Left cardiac atrium (tissue), 4 donors: ENCODE results near the gene COL4A1. TPM values are rescaled to one million over a fixed set of nuclear protein-coding genes. Genes with fewer than 3 reads are reported as not detected.

ENCODE experiments used
- ATAC-seq, 2 donors: fragments of 200-7000 bp; cut with Tn5 transposase; one replicate each; pipeline ENCODE4 v1.9.1; 2020; ENCODE audit warnings: mild to moderate bottlenecking in 2 of 2, moderate library complexity in 2 of 2
- DNase-seq: peaks from one replicate; pipeline ENCODE4 v3.0.0-alpha.2; 2020
- intact Hi-C, 2 donors: fragments of 100-400 bp; cut with DNase I; formaldehyde crosslinking; loops; one replicate each; pipeline versions ENCODE4 v1.14.1 to v1.15.1; 2022 to 2023
- total RNA-seq, 2 donors: library from RNA; stranded (reverse); fragmentation: NEBNext Ultra II Directional; extraction: Animal tissue kit (Norgen Biotek cat#: 25700); gene quantifications; one replicate each; pipeline ENCODE4 v1.2.1, GENCODE V29; 2021
- donor health status: DM: no; HTN: yes; CAD: no.
- donor health status: DM: no; HTN: yes; CAD: no; lungs with severe emphysema.
- donor health status: DM: yes; HTN: yes; CAD: no.
- donor health status: Dilated cardiomyopathy.

COL4A1 gene
- total RNA-seq, 2 donors from 2014 or later: 210 to 456 TPM

DNA sequence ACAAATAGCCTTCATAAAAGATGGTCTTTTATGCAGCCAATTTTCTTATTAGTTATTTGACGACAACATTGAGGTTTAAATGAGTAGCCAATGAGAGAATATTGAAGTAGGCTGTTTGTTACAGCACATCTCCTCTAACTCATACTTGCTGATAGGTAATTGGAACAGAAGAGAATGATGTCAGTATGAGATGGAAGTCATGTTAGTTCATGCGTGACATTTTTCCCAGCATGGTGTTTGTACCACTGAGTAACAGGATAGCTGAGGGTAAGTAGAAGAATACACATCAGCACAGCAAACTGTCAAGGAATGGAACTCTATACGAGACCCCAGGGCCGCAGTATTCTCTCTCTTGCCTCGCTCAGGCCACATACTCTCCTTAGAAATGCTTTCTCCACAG lies 37.4 kb upstream of the COL4A1 start:
- intact Hi-C loops: loop anchor here in 1 of 2 donors (5.0 to 10.0 kb wide), 2 partner anchors 37 to 70 kb away; partner anchors contain the start of genes COL4A1 and COL4A2
- no peak for ATAC-seq
- no peak for DNase-seq

- peak in 1 of 2 donors; percentile 3 for ATAC-seq
Measured at GRCh38 chr13:110343241-110343865, 36.4 kb upstream of the COL4A1 start.

DNA sequence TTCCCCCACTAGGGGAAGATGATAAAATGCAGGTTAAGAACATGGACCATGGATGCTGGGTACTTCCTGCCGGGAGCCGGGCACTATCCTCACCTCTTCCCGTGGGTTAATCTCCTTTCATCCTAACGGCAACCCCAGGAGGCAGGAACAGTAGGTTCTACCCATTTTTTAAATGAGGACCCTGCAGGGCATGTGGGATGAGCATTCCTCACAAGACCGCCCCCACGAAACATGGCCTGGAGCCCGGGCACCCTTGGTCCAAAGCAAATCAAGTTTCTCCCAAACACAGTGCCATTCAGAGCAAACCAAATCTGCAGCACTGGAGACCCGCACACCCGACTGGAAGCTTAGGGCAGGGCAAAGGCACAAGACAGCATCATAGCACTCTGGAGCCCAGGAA lies 35.5 kb upstream of the COL4A1 start:
- intact Hi-C loops: loop anchor here in 1 of 2 donors (5.0 to 10.0 kb wide), 2 partner anchors 35 to 72 kb away; partner anchors contain the start of genes COL4A1 and COL4A2
- ATAC-seq (no peak), DNase-seq (no peak)

More at GRCh38 chr13:110343241-110343865, 36.4 kb upstream of the COL4A1 start:
- no peak for DNase-seq
- intact Hi-C loops: loop anchor here in 1 of 2 donors (5.0 to 10.0 kb wide), 2 partner anchors 36 to 71 kb away; partner anchors contain the start of genes COL4A1 and COL4A2

DNA sequence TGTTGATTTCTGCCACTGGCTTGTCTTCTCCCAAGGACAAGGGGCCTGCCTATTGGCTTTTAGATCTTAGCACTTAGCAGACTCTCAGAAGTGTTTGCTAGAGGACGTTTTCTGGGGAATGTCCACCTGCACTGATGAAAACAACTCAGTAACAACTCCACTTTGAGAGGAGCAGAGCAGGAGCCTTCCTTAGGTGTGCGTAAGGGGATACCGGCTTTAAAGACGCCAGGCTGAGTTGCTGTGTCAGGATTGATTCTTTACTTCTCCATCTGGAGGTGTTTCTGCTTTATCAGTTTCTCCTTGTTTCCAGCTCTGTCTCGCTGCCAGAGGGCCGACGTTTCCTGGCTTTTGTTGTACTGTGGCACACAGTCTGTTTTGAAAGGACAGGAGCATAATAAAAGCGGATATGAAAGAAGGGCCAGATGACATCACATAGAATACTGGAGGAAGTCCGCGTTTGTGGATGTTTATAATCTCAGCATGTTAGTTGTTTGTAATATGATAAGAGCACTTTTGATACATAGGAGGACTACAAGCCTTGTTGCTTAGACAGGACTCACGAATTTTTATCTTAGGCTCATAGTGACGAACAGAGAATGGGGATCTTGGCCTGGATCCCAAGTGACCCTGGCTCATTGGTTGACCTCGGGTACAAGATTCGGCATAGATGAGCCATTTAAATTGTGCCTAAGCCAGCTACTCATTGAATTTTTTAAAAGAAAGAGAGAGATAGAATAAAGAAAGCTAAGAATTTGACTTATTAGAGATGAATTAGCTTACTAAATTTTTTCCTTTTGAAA lies 34.7 kb upstream of the COL4A1 start:
- peak in 1 of 2 donors; percentile 39 for ATAC-seq
- peak; percentile 74 for DNase-seq
- intact Hi-C loops: loop anchor here in 1 of 2 donors (5.0 to 10.0 kb wide), 2 partner anchors 34 to 73 kb away; partner anchors contain the start of genes COL4A1 and COL4A2

DNA sequence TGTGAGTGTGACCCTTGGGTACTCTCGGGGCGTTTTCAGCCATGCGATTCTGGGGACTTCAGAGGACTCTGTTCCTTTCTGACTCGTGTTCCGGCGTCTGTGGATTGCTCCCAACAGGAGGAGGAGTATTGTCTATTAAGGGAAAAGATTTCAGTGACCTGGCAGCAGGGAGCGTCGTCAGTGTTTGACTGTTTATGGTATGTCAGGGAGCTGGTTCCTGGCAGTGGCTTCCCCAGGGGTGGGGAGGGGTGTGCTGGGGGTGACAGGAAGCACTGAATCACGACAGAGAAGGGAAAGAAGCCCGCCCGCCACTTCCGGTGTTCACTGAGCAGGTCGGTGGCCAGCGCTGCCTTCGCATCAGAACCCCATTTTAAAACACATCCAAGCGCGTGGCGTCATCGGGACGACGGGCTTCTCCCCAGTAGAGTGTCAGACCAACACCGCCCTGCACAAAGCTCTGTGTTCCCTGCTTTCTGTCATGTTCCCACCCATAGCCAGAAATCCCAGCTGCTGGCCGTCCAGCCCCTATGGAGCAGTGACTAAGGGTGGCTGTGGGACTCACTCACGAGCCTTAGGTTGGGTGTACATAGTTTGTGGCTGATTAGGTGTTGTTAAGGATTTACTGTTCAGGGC lies 34.0 kb upstream of the COL4A1 start:
- DNase-seq: peak; percentile 95
- intact Hi-C loops: loop anchor here in 1 of 2 donors (5.0 to 10.0 kb wide), 2 partner anchors 34 to 74 kb away; partner anchors contain the start of genes COL4A1 and COL4A2
- ATAC-seq: peak; percentile 67 to 79

- DNase-seq (no peak), ATAC-seq (no peak)
- intact Hi-C loops: loop anchor here in 1 of 2 donors (5.0 to 10.0 kb wide), 2 partner anchors 33 to 75 kb away; partner anchors contain the start of genes COL4A1 and COL4A2
Measured at GRCh38 chr13:110339975-110340550, 33.1 kb upstream of the COL4A1 start.

DNA sequence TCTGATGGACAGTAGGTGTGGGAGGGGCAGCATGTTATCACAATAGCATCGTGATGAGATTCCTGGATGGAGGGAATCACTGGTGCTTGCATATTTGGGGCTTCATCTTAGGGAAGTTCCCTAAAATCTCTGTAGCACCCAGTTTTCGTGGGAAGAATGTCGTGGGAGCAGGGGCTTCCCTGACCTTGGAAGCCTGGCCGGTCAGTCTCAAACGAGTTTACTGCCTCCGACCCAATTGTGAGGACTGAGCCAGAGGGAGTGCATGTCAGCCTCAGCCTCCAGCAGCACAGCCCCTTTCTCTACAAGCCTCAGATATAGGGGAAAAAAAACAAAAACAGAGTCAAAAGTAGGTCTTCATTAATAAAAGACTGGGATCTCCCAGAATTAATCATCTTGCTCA lies 32.3 kb upstream of the COL4A1 start:
- DNase-seq (no peak), ATAC-seq (no peak)
- intact Hi-C loops: no loop called here

DNA sequence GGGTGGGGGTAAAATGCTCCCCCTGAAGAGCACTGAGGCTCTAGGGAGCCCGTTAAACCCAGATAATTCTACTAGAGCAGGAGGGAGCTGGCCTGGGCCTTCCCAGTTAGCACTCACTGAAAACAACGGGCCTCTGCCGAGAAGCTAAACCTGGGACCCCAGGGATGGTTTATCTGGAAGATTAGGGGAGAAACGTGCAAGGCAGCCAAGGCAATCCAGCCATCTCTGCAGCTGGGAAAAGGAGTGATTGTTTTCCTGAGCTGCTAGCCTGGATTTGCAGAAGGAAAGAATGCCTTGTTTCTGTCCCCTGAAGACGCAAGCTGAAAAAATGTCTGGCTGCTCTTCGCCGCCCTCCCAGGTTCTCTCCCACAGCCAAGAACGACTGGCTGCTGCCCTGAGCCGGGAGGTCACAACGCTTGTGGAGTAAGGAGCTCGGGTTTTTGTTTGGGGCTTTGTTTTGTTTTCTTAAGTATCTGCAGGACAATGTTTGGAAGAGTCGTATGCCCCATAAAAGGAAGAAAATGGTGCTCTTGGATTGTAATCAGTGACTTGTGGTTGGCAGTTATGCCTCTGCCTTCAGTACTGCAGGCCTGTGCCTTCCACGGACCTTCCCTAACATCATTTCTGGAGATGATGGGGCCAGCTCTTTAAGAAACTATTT lies 31.6 kb upstream of the COL4A1 start:
- intact Hi-C loops: no loop called here
- ATAC-seq (peak; percentile 51 to 55), DNase-seq (peak; percentile 63)

GRCh38 chr13:110337247-110337646 lies 30.3 kb upstream of the COL4A1 start:
- no peak for DNase-seq
- intact Hi-C loops: no loop called here
- peak; percentile 2 to 29 for ATAC-seq

DNA sequence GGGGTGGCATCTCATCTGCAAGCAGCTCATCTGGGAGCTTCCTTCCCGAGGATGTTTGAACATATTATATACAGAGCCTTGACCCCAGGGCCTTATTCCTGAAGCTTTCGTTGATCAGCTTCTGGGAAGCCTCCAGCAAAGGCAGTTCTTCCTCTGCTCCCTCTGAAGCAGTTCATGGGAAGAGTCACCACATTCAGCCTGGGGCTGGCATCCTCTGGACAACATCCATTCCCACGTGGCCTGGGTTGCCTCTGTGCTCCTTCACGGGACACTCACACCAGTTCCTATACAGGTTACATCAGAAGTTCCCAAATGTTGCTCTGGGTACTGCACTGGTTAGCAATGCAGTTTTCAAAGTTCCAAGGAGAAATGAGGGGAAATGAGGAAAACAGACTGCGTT lies 29.7 kb upstream of the COL4A1 start:
- DNase-seq: no peak
- intact Hi-C loops: no loop called here
- ATAC-seq: no peak

- DNase-seq (no peak), ATAC-seq (no peak)
- intact Hi-C loops: no loop called here
Measured at GRCh38 chr13:110336108-110336507, 29.2 kb upstream of the COL4A1 start.

- DNase-seq: no peak
- ATAC-seq: no peak
- intact Hi-C loops: no loop called here
Measured at GRCh38 chr13:110334841-110335490, 28.0 kb upstream of the COL4A1 start.

GRCh38 chr13:110334256-110334655 lies 27.3 kb upstream of the COL4A1 start:
- ATAC-seq: no peak
- DNase-seq: no peak
- intact Hi-C loops: no loop called here

- DNase-seq (no peak), ATAC-seq (no peak)
- intact Hi-C loops: no loop called here
Measured at GRCh38 chr13:110333837-110334236, 26.9 kb upstream of the COL4A1 start.

- DNase-seq: no peak
- intact Hi-C loops: no loop called here
- no peak for ATAC-seq
Measured at GRCh38 chr13:110332750-110333149, 25.8 kb upstream of the COL4A1 start.

- DNase-seq (no peak), ATAC-seq (peak; percentile 36 to 55)
- intact Hi-C loops: no loop called here
Measured at GRCh38 chr13:110331362-110331761, 24.4 kb upstream of the COL4A1 start.

DNA sequence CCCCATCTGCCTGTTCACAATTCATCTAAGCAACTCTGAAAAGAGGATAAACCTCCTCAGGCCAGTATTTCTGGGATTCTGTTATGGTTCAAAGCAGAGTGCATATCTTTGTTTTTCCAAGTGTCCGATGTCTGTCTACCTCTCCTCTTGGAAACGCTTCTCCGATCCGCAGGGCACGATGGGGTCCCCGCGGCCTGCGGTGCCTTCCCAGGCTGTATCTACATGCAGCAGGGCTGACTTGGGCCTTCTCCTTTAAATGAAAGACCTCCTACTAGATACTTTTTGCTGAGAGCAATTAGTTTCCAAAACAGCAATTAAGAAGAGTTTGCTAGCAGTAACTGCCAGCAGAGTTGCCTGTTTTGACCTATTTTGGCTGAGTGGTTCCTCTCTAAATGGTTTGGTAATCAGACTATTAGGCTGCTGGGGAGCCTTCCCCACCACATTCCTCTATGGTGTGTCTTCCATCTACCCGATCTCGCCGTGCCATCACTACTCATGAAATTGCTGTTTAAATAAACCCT lies 23.6 kb upstream of the COL4A1 start:
- no peak for DNase-seq
- intact Hi-C loops: no loop called here
- ATAC-seq: peak in 1 of 2 donors; percentile 53
